Dermis microvascular lymphatic vessel endothelial cell (primary cell): Measurements from ENCODE around the gene TANGO6. TPM values are rescaled to one million over a fixed set of nuclear protein-coding genes. Genes with fewer than 3 reads are reported as not detected.

Experiments used
- DNase-seq, 2 donors: peaks; one replicate each; pipeline versions ENCODE4 v3.0.0 to v3.0.0-alpha.2; 2010; ENCODE audit warnings: low read depth in 2 of 2
- total RNA-seq: library from RNA; depleted of rRNA; stranded (reverse); fragments of >200 nt; gene quantifications from 2 replicates; pipeline ENCODE4 v1.2.1, GENCODE V29; 2014

The TANGO6 gene
- total RNA-seq, 1 donor from 2014 or later: 15.1 TPM

DNA sequence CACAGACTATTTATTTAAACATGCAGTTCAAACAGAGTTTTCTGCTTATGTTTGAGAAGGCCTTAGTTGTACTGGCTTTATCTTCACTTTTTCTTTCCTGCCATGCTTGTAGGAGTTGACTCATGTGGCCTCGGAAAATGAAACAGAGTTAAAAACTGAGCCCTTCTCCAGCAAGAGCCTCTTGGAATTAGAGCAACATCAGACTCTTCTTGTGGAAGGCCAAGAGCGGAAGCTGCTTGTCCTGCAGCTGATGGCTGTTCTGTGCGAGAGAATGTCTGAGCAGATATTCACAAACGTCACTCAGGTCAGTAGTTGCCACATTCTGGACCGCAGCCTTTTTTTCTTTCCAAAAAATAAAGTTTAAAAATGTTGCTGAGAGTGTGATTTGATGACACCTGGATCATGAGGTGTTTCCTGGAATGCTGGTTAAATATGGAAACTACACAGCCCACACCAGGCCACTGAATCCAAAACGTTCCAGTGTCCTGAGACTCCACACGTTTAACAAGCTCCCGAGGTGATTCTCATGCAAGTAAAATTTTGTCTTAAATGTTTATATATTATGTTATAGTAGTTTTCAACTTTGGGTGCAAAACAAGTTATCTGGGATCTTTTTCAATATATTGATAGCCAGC lies 65.9 kb downstream of the TANGO6 start:
- no peak for DNase-seq

DNA sequence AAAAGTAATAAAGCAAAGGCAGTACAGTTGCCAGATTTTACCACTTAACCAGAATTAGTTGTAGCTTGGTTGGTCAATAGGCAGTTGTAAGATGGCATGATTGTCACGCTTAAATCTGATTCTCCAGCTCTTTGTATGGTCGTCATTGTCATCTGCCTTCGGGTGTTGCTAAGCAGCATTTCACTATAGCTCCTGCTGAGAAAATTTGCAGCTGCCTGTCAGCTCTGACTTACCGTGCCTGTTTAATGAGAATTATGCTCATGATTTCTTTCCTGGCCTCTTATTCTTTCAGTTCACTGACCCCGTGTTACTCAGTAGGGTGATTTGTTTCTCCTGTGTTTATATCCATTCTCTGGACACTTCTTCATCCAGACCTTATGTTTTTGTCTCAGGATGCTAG lies 66.7 kb downstream of the TANGO6 start:
- no peak for DNase-seq

DNA sequence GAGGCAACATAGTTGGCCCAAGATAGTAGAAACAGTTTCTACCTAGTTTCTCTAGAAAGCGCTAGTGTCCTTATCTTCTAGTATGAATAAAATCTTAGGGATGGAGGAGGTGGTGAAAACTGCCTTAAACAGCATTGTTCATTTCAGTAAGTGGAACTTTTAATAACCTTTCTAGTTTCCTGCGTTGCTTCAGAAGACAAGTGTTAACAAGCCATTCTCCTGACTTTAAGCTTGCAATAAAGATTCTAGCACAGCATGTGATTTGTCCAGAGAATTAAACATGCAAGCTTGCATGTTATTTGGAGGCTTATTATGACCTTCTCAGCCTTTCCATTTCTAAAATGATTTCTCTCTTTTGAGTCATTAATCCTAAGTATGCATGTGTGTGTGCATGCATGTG lies 72.3 kb downstream of the TANGO6 start:
- no peak for DNase-seq

DNA sequence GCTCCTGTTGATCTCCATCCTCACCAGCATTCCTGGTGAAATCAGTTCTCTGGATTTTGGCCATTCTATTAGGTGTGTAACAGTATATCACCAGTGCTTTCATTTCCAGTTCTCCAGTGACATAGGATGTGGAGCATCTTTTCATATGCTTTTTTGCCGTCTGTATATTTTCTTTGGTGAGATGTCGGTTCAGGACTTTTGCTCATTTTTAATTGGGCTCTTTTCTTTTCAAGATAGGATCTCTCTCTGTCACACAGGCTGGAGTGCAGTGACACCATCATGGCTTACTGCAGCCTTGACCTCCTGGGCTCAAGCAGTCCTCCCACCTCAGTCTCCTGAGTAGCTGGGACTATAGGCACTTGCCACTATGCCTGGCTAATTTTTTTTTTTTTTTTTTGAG lies 74.2 kb downstream of the TANGO6 start:
- no peak for DNase-seq

DNA sequence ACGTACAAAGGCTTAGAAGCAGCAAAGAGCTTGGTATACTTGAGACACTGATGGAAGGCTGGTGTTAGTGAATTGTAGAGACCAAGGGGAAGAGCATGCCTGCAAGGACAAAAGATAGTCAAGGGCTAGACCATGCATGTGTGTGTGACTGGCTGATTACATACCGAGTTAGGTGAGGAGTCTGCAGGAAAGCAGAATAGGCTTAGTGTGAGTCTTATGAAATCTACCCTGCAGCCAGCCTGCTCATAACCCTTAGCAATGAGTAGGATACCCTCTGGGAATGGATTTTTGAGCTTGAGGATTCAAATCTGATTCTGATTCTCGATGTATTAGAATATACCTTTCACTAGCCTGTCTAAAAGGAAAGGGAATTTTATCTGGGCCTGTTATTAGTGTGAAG lies 77.0 kb downstream of the TANGO6 start:
- no peak for DNase-seq

DNA sequence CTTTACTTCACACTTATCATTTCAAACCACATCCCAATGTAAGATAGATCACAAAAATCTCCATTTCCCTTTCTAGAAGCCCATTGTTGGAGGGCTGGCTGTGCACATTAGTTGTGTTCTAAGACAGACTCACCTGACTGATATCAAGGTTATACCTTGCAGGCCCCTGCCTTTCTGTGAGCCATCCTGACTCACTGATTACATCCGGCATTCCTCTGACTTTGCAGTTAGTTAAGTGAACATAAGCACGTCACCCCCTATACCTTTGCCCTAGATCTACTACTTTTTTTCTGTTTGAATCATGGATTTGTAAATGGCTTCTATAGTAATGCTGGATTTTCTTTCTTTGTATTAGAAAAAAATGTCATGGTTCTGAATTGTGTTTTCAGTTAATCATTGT lies 78.3 kb downstream of the TANGO6 start:
- DNase-seq: peak in 1 of 2 donors; percentile 63

DNA sequence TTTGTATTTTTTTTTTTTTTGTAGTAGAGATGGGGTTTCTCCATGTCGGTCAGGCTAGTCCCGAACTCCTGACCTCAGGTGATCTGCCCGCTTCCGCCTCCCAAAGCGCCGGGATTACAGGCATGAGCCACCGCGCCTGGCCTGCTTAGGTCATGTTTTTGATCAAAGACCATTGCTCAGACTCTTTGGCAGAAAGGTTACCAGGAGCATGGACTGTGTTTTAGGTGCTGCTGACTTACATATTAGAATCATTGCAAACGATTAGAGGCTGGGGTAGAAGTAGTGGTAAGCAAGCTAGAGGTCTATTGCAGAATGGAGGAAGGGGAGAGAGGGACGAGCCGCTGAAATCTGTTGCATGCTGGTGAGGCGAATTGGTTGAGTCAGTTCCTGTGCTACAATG lies 79.8 kb downstream of the TANGO6 start:
- peak in 1 of 2 donors; percentile 9 for DNase-seq

DNA sequence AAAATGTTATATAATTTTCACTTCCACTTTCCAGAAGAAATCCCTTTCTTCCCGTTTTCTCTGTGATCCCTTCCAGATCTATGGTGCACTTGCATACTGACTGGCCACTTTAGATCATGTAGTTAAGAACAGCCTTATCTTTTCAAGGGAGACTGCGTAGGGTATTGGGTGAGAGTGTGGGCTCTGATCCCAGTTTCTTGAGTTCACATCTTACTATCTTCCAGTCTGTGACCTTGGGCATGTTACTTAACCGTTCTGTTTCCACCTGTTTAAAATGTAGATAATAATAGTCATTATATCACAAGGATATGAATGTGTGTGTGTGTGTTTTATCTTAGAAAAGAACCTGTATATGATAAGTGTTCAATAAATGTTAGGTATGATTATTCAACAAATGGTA lies 83.7 kb downstream of the TANGO6 start:
- no peak for DNase-seq

DNA sequence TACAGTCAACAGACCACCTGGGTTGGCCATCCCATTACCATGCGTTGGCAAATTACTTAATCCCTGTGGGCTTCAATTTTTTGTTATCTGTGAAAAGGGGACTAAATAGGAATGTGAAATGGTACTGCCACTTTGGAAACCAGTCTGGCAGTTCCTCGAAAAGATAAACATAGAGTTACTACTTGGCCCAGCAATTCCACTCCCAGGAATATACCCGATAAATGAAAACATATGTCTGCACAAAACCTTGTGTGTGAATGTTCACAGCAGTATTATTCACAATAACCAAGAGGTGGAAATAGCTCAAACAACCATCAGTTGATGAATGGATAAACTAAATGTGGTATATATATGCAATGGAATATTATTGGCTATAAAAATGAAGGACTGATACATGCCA lies 87.9 kb downstream of the TANGO6 start:
- no peak for DNase-seq

DNA sequence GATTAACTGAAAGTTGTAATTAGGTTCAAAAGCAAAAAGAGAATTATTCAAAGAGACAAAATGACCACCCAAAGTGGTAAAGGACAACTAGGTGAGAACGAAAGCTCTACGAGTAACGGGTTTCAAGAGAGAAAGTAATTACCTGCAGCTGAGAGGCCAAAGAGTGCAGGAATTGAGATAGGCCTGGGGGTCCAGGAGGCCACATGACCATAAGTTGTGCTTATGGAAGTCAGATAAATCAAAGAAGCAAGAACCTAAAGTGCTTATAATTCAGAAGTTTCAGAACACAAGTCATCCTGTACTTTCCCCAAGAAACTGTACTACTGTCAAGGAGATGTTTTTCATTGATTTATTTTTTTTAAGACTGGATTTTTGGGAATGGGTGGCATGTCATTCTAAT lies 91.1 kb downstream of the TANGO6 start:
- DNase-seq: no peak

DNA sequence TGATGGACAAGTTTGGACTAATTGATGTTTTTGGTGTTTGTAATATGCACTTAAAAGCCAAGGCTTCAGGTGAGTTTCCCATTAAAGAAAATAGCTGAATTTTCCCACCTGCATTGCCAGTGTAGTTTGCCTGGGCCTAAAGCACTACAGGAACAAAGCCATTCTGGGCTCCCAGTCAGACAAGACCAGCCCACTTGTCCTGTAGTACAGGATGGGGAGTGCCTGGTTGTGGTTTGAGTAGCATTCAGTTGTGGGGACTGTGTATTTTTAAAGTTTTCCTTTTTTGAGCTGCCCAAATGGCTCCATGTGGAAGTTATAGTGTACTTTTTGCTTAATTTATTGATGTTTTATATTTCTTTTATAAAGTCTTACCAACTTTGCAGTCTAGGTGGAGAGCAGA lies 91.7 kb downstream of the TANGO6 start:
- no peak for DNase-seq

DNA sequence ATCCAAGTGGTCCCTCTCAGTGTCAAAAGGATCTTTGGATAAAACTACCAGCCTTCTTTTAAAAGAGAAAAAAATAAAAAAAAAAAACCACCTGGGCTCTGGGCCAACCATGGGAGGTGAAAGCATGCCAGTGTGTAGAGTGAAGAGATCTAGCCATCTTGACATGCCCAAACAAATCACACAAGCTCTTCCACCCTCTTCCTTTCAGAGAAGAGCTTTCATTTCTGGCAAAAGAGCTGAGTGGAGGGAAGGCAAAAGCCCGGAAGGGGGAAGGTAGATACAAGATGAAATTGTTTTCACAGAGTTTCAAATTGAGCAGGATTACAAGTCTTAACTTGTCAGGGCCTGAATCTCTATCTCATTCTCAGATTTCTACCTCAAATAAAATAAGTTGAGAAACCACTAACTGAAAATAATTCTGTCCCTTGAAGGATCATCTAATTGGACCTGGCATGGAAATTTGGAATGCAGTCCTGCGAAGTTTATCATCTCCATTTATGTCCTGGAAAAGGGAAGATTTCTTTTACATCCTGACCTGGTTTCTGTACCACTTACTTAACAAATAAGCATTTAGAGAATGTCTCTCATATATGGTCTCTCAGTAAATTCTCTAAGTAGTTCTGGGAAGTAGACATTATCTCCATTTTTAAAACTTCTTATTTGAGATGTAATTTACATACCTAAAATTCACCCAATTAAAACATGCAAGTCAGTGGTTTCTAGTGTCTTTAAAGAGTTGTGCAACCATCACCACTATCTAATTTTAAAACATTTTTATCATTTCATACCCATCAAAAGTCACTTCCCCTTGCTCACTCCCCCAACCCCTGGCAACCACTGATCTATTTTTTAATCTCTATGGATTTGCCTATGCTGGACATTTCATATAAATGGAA lies 93.7 kb downstream of the TANGO6 start:
- peak in 1 of 2 donors; percentile 25 for DNase-seq

DNA sequence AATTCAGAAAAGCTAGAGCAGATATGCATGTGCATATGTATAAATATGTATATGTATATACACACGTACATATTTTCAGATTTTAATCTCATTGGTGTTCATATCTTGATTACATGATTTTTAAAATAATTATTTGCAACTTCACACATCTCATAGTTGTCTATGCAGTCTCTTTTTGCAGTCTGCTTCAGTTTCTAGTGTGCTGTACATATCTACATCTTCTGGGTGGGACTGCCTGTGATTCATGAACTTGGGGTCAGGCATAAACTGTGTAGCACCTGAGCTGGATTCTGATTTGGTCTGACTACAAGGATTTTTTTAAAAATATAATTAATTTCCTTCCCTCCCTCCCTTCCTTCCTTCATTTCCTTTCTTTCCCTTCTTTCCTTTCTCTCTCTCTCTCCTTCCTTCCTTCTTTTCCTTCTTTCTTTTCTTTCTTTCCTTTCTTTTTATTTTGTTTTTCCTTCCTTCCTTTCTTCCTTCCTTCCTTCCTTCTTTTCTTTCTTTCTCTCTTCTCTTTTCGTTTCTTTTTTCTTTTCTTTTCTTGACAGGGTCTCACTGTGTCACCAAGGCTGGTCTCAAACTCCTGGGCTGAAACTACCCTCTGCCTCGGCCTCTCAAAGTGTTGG lies 96.5 kb downstream of the TANGO6 start:
- DNase-seq: no peak

DNA sequence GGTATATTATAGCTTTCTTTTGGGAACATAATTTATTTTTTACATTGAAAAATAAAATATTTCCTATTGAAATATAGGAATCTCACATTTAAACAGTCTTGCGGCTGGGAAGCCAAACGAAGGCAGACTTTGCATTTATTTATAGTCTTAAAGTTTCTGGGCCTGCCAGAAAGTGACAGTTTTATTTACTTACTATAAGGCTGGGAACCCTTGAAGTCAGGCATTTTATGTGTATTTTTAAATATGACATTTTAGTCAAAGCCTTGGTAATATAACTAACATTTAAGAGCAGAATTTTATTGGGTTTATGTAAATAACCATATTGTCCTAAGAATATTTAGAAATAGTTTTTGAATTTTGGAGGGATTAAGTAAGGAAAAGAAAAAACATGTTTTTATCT lies 97.5 kb downstream of the TANGO6 start:
- DNase-seq: no peak

DNA sequence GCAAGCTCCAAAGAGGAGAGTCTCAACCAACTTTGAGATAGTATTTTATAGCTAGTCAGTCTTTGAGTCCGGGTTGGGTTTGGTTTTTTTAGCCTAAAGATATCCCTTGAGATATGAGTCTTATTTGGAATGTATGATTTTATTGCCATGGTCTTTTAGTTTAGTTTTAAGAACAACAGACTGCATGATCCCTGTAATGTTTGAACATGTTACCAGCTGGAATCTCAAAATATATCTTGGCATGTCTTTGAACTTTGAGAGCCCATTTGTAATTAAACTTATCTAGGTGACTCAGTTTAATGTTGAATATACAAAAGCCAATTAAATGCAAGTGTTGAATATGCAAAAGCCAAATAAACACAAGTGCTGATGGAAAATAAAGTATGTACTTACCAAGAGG lies 100.6 kb downstream of the TANGO6 start:
- no peak for DNase-seq

DNA sequence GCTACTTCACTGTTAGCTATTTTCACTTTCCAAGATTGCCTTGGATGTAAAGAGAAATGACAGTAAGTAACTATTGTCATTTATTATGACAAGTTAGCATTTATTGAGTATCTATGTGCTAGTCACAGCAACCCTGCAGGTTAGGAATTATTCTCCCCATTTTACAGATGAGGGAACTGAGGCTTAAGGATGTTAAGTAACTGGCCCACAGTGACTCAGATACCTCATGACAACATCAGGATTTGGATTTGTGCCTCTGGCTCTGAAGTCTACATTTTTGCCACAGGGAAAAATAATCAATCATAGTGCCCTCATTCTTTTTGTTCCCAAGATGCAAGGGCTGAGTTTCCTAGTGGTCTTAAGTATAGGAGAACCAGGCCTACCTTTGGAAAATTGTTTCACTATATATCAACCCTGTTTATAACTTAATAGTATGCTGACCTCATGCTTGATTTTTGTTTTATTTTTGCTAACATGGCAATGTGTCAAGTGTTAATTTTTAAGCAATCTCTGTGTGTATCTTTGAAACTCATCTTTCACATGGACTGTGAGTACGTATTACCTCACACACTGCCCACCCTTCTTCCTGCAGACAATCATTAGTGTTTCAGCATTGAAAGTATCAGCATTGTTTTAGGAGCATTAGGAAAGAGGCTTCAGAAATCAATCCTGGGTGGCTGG lies 105.0 kb downstream of the TANGO6 start:
- no peak for DNase-seq

DNA sequence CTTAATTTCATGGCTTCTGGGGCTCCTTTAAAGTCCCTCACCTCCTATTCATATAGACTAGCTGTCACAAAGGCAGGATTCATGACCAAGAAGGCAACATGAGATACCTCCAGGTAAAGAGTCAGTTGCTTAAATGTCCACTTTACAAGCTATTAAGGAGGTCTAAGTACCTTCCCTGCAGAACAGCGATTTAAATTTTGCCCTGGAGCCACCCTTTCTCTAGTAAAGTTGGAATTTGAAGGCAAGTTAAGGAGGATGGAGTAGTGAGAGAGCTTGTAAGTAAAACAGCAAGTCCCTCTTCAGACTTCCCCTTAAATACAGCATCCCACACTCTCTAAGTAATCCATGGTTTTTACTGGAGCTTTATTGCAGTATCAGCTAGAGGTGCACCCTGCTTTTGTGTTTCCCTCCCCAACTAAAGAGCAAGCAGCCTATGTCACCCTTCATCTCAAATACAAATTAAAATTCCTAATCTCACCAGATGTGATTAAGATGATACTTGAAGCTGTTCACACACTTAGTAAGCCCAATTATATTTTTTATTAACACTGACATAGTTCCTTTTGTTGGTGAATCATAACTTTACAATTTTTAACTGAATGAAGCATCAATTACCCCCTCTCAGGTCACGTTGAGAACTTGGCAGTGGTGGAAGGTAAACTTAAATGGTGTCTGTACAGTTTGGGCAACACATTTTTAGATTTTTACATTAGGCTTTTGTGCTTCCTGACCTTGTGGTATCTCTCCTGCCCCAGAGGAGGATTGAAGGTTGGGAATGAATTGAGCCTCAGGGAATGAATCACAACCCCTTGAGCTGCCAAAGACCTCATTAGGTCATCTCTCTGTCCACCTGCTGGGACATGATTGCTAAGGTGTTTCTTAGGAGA lies 108.9 kb downstream of the TANGO6 start:
- DNase-seq: no peak

DNA sequence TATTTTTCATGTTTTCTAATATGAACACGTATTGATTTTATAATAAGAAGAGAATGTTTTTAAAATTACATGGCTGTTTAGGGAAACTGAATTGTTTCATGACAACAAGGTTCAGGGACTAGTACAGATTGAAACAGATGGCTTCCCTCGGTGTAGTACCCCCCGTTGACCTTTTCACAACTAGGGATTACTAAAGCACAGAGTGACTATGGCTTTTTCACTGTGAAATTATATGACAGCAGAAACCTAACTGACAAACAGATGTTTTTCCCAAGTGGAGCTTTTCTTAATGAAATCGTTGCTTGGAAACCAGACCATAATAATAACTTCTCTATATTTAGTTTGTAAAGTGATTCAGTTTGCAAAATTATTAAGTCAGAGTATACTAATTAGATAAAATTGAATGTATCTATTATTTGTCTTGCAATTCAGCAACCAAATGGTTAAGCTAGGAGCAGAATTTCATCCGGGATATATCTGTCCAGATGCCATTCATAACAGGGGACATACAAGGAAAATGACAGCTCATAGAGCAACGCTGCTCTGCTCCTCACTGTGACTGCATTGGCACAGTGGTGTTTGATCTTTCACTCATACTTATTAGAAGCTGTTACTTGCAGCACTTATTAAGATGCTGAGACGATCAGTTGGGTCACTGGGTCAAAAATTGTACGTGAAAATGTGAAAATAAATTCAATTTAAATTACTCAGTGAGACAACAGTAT lies 111.7 kb downstream of the TANGO6 start:
- DNase-seq: no peak

DNA sequence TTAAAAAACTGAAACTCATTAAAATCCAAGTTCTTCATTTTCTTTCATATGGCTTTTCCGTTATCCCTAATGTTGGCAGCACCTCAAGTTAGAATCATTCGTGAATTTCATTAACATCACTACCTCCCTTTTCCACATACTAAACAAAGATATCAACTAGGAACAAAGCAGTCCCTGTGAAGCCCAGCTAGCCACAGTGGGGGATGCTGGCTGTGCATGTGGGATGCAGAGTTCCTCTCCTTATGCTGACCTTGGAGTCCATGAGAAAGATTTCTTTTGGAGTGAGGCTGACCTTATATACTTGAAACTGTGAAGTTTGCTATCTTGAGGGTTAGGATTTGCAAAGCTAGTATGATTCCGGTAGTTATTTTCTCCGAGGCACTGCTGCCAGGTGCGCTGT lies 117.6 kb downstream of the TANGO6 start:
- no peak for DNase-seq

DNA sequence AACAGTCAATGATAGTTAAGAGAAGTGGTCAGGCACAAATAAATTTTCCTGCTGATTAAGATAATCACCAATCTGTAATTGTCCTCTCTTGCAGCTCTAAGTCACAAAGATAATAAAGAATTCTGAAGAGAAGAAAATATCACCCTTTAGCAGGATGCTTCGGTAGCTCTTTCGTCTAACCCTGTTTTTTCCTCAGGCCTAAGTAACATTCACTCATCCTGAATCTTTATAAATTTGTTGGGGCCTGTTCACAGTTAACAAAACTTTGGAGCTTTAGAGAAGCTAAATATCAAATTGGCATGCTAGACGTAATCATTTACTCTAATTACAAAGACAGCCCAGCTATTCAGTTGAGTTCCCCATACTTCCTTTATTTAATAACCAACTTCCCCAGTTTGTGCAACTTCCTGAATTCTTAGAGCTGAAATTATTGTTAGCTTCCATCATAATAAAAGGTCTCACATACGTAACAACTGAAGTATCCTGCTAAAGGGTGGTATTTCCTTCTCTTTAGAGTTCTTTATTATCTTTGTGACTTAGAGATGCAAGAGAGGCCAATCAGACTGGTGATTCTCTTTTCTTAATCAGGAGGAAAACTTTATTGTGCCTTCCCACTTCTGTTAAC lies 118.6 kb downstream of the TANGO6 start:
- DNase-seq: peak; percentile 70 to 78
